SK-N-SH treated with all-trans-retinoic acid at 6 μM for 48 hours (cell line): ENCODE data around the gene USH2A.

Source experiments
- ESRRG ChIP-seq: fragments of 250-450 bp; sonication (Bioruptor Pico); IDR thresholded peaks from 2 replicates; pipeline ENCODE4 v1.6.1; 2021; ENCODE audit warnings: mild to moderate bottlenecking
- PPARA ChIP-seq: fragments of 250-450 bp; sonication (Bioruptor Pico); IDR thresholded peaks from 2 replicates; pipeline ENCODE4 v1.5.0; 2020; ENCODE audit warnings: mild to moderate bottlenecking, borderline replicate concordance
- RARB ChIP-seq: fragments of 250-450 bp; sonication (Bioruptor Pico); IDR thresholded peaks from 2 replicates; pipeline ENCODE4 v1.8.0; 2021; ENCODE audit warnings: mild to moderate bottlenecking, moderate library complexity
- SNAI2 ChIP-seq: fragments of 250-450 bp; sonication (Bioruptor Pico); IDR thresholded peaks from 2 replicates; pipeline ENCODE4 v1.5.0; 2020; ENCODE audit warnings: mild to moderate bottlenecking, moderate library complexity
- TF ChIP-seq, protein P1 (sequence below): fragments of 250-450 bp; sonication (Bioruptor Pico); IDR thresholded peaks from 2 replicates; pipeline ENCODE4 v1.8.0; 2020; ENCODE audit warnings: mild to moderate bottlenecking, moderate library complexity, borderline replicate concordance

DNA sequence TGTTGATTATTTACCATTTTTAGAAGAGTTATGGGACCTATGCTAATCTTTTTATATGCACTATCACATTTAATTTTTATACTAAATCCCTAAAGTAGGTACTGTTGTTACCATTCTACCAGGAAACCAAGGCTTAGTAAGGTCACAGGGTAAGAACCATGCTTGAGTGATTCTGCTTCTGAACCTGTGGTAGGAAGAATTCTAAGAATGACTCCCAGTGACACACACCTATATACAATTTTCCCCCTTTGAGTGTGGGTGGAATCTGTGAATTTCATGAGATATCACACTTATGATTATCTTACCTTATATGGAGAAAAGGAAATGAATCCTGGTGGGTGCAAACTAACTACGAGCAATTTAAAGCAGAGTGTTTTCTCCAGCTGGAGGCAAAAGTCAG is 391.0 kb downstream of the USH2A start:
- TF ChIP-seq, protein P1, sequence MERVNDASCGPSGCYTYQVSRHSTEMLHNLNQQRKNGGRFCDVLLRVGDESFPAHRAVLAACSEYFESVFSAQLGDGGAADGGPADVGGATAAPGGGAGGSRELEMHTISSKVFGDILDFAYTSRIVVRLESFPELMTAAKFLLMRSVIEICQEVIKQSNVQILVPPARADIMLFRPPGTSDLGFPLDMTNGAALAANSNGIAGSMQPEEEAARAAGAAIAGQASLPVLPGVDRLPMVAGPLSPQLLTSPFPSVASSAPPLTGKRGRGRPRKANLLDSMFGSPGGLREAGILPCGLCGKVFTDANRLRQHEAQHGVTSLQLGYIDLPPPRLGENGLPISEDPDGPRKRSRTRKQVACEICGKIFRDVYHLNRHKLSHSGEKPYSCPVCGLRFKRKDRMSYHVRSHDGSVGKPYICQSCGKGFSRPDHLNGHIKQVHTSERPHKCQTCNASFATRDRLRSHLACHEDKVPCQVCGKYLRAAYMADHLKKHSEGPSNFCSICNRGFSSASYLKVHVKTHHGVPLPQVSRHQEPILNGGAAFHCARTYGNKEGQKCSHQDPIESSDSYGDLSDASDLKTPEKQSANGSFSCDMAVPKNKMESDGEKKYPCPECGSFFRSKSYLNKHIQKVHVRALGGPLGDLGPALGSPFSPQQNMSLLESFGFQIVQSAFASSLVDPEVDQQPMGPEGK = no peak
- no peak for TF ChIP-seq SNAI2 (CRISPR knock-in tag)
- no peak for TF ChIP-seq ESRRG (CRISPR knock-in tag)
- no peak for TF ChIP-seq PPARA (CRISPR knock-in tag)
- TF ChIP-seq RARB (CRISPR knock-in tag) = no peak
